ENCODE measurements around the gene BAHCC1. TPM values are rescaled to one million over a fixed set of nuclear protein-coding genes. Genes with fewer than 3 reads are reported as not detected.

The BAHCC1 gene
- total and polyA plus RNA-seq, 2 of the 4 experiments (the other 2 are of a cell fraction), result 0.36 to 7.8 TPM

- Histone ChIP-seq H3K4me3 (ENCODE audit: insufficient read depth, low read depth, low read length) (no peak overlapping the region), H3K18ac (ENCODE audit: low read depth, low read length) (no peak overlapping the region), H3K23ac (ENCODE audit: low read depth, low read length) (no peak overlapping the region), H3K9me1 (ENCODE audit: insufficient read depth, low read length) (no peaks in the 10 kb centered on the region), H4K5ac (ENCODE audit: low read depth, low read length) (no peak overlapping the region), H4K8ac (ENCODE audit: low read depth in 2 of 2, low read length in 2 of 2) (no peak overlapping the region), H3K9ac (ENCODE audit: low read depth, low read length) (no peak overlapping the region), H2BK5ac (ENCODE audit: low read depth, low read length, poor library complexity, severe bottlenecking) (no peak overlapping the region), H3K4ac (ENCODE audit: low read depth, low read length) (no peak overlapping the region), H3K14ac (replicated peaks; ENCODE audit: low read depth, low read length) (no peak overlapping the region), H3K4me1 (ENCODE audit: control insufficient read depth, insufficient read depth, low read length) (no peaks in the 10 kb centered on the region), H2AK5ac (ENCODE audit: low read depth, low read length) (no peak overlapping the region), H2BK15ac (ENCODE audit: low read depth, low read length) (no peak overlapping the region), H4K20me1 (ENCODE audit: insufficient read depth, low read length) (no peaks in the 10 kb centered on the region), H3K9me3 (ENCODE audit: control insufficient read depth, insufficient read depth, low read length) (no peaks in the 10 kb centered on the region), H3K56ac (ENCODE audit: extremely low read depth, insufficient read depth, low read length) (no peak overlapping the region), H2BK120ac (ENCODE audit: low read depth, low read length) (no peak overlapping the region), H3K27ac (ENCODE audit: insufficient read depth, low read length) (no peak overlapping the region), H3K79me1 (ENCODE audit: low read depth in 1 of 2, low read length in 2 of 2) (no peaks in the 10 kb centered on the region), H2AFZ (replicated peaks; ENCODE audit: low read length, poor library complexity) (no peak overlapping the region), H3K36me3 (ENCODE audit: control insufficient read depth, insufficient read depth, low read length) (peaks cover 11% of the 10 kb centered on the region; the same call in 1 of the 2 replicates), H3K27me3 (ENCODE audit: control insufficient read depth, insufficient read depth, low read length) (no peaks in the 10 kb centered on the region), H2AK9ac (replicated peaks; ENCODE audit: low read depth, low read length, poor library complexity) (no peak overlapping the region), H4K91ac (ENCODE audit: insufficient read depth, low read depth, low read length) (no peak overlapping the region), H3K4me2 (ENCODE audit: low read depth, low read length) (no peak overlapping the region), H2BK20ac (ENCODE audit: low read depth, low read length) (no peak overlapping the region)
- intact Hi-C loops (cut with micrococcal nuclease), result no loop called here
- in situ Hi-C loops (cut with MboI; ENCODE audit: low sequenced_read_pairs), result no loop called here
- DNase-seq (no peak), ATAC-seq (ENCODE audit: low read depth) (no peak)
- CTCF ChIA-PET, result no interaction called here
- TF ChIP-seq CTCF (conservative IDR thresholded peaks at IDR 0.05; ENCODE audit: low read depth, low read length) (no peak), RCOR1 (IDR thresholded peaks at IDR 0.05; ENCODE audit: insufficient replicate concordance, low read length) (no peak)
- WGBS, 2 experiments (ENCODE audit: extremely low coverage in 2 of 2, insufficient read length in 1 of 2), result 94% methylated on average over 16 of the region's 26 CpGs; no CpG with 5 or more reads in 1 of the 2 experiments
- dilution Hi-C loops (cut with HindIII; ENCODE audit: low sequenced_read_pairs, unreplicated experiment), result no loop called here
- BruUV-seq (replicated peaks), result no TSS peak
- POLR2A ChIA-PET (ENCODE audit: unreplicated experiment), result no interaction called here
These were observed 56.6 kb downstream of the BAHCC1 start for GRCh38 chr17:81451823-81452222.
